VCaP (cell line): ENCODE results near the gene CLDN18.

Experiments used
- H3K27ac ChIP-seq: fragments of 450-650 bp; 2 replicates; pipeline ENCODE4 v1.5.1; 2017
- CTCF ChIP-seq: fragments of 450-650 bp; conservative IDR thresholded peaks from 2 replicates; pipeline ENCODE4 v1.5.1; 2017; ENCODE audit warnings: mild to moderate bottlenecking, moderate library complexity

The CLDN18 gene

GRCh38 chr3:138051947-138052802 is 42.2 kb downstream of the CLDN18 start:
- no peak overlapping the region for H3K27ac ChIP-seq
- peak; percentile 89 for TF ChIP-seq CTCF

DNA sequence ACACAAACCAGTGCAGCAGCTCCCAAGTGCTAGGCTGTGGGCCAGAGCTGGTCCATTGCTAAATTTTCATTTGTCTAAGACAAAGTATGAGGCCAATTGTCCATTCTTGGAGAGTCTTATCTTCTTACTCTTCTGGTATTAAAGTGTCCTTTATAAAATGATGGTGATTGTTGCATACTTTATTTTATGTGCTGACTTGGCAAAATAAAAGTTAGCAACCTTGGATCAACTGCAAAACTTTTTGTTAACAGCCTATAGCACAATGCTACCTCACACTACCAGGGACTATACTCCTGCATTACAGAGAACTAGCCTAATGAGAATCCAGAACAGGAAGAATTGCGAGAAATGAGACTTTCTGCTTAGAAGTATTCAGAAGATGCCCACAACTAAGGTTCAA is 44.1 kb downstream of the CLDN18 start:
- TF ChIP-seq CTCF: no peak
- no peak overlapping the region for H3K27ac ChIP-seq

DNA sequence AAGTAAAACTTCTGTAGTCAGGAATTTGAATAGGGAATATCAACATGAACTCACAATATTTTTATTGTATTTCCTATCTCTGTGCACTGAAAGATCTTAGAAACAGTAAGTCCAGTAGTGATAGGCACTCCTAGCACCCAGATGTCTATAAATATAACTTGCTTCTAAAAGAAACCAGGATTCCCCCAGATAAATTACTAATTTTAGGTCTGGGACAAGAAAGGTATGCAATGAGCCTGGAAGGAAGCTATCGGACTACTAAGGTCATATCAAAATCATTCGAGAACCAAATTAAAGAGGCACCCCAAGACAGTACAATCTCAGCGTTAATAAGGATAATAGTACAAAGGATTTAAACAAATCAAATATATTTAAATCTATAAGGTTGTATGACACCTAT is 47.4 kb downstream of the CLDN18 start:
- TF ChIP-seq CTCF: no peak
- no peak overlapping the region for H3K27ac ChIP-seq

DNA sequence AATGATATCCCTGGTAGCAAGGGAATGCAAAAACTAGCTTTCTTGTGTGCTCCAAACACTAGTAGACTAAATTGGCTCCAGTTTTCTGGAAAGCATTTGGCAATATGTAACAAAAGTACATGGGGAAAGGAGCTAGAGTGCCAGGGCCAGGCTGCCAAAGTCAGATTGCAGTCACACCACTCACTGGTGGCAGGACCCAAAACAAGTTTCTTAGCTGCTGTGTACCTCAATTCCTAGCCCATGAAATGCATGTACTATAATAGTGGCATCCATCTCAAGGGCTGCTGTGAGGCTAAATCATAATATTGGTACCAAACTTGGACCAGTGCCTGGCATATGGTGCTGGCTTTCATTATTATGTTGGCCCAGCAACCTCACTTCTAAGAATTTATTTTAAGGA is 49.3 kb downstream of the CLDN18 start:
- no peak for TF ChIP-seq CTCF
- H3K27ac ChIP-seq: no peak overlapping the region

DNA sequence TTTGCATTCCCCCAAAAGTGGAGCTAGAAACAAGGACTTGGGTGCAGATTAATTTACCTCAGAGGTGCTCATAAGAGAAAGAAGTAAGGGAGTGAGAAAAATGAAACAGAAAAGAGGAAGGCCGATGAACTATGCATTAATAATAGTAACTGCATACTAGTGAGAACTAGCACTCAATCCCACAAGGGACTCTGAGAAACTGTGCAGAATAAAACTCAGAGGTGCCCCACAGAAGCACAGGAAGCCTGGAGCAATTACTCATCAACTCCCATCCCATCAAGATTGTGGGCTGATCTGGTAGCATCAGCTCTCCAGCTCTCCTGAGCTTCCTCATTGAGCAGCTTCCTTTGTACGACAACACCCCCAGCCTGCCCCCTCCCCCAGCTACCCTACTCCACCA is 50.8 kb downstream of the CLDN18 start:
- no peak overlapping the region for H3K27ac ChIP-seq
- TF ChIP-seq CTCF: no peak

DNA sequence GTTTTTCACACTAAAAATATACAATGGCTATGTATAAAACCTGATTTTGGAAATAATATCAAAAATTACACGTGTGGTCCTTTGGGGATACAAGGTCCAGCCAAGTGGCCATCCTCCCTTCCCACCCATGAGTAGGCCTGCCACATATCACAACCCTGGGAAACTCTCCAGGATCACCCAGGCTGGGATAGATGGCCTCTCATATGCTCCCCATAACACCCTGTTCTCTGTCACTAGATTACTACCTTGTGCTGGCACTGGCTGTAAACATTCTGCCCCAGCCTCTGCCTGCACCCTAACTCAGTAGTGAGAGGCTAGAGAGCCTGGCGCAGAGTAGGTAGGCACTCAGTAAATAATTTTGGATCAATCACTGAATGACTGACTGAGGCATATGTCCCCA is 52.1 kb downstream of the CLDN18 start:
- no peak overlapping the region for H3K27ac ChIP-seq
- TF ChIP-seq CTCF: no peak

DNA sequence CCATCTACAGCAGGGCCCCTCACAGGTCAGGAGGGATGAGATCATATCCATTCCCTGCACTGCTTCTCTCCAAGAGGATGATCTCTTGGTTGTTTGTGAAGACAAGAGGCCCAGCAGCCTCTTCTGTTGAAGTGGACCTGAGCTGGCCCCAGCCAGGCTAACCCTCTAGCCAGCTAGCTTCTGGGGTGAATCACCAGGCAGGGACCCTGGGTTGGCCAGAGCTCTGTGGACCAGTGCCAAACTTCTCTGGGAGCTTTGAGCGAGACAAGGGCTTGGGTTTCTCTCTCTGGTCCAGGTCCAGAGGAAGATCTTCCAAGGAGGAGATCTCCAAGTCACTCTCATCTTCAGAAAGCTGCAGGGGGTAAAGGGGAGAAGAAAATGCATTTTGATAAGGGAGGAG is 52.7 kb downstream of the CLDN18 start:
- no peak overlapping the region for H3K27ac ChIP-seq
- no peak for TF ChIP-seq CTCF
